Measurements from ENCODE around the gene ZPR1. TPM values are rescaled to one million over a fixed set of nuclear protein-coding genes. Genes with fewer than 3 reads are reported as not detected.

ZPR1 gene
- total RNA-seq, result 44.8 and 45.8 TPM in 2 replicates

GRCh38 chr11:116787786-116788486 lies at the start of gene ZPR1:
Gene ZPR1, minus strand, starts transcription at chr11:116788023. Its CDS starts 33 bp downstream, at chr11:116787990.

GRCh38 chr11:116829525-116830183 lies 41.8 kb upstream of the ZPR1 start, which contains the start of gene APOC3:
Gene APOC3, plus strand, starts transcription at chr11:116829907. Its CDS starts 676 bp downstream, at chr11:116830583.

GRCh38 chr11:116823031-116823843 lies 35.4 kb upstream of the ZPR1 start, which contains the start of gene APOA4:
Gene APOA4, minus strand, starts transcription at chr11:116823304. Its CDS starts 113 bp downstream, at chr11:116823191.

GRCh38 chr11:116791813-116792143 lies 4.0 kb upstream of the ZPR1 start, which contains the start of gene APOA5:
Gene APOA5, minus strand, starts transcription at chr11:116791879. Its CDS starts 19 bp downstream, at chr11:116791860.

GRCh38 chr11:116772443-116773202 lies 15.2 kb downstream of the ZPR1 start, which contains the start of gene BUD13:
Gene BUD13, minus strand, starts transcription at chr11:116772987. Its CDS starts 23 bp downstream, at chr11:116772964.

Other genes with a start within 250 kb of the ZPR1 start
- 17.5 and 22.3 TPM in 2 replicates for gene BUD13, start 15.0 kb downstream of the ZPR1 start, total RNA-seq
- not detected in 2 replicates for gene APOA5, start 3.9 kb upstream of the ZPR1 start, total RNA-seq
- not detected in 2 replicates for gene APOA4, start 35.3 kb upstream of the ZPR1 start, total RNA-seq
- not detected in 2 replicates for gene APOC3, start 41.9 kb upstream of the ZPR1 start, total RNA-seq
- not detected in 2 replicates for gene APOA1, start 49.6 kb upstream of the ZPR1 start, total RNA-seq

Measured in epithelial cell of umbilical artery (primary cell).